ENCODE results near the gene PPM1D.

- TF ChIP-seq CTCF (IDR thresholded peaks at IDR 0.05) (no peak), POLR2A (IDR thresholded peaks at IDR 0.05) (no peak), POLR2AphosphoS5 (IDR thresholded peaks at IDR 0.05) (no peak)
Observed at GRCh38 chr17:60637683-60638082, 37.7 kb downstream of the PPM1D start.

Data from prostate gland (tissue), 2 donors.